Lung (tissue), 12 donors: Measurements from ENCODE around the gene DACT3. TPM values are rescaled to one million over a fixed set of nuclear protein-coding genes. Genes with fewer than 3 reads are reported as not detected.
A peak's percentile ranks its signal among the peaks of the same experiment; 100 is the strongest.

ENCODE experiments used
- ATAC-seq: fragments of 200-7000 bp; cut with Tn5 transposase; one replicate; pipeline ENCODE4 v1.9.1; 2020; ENCODE audit warnings: moderate number of reproducible peaks; ENCODE audit not compliant: insufficient read depth, low FRiP score
- DNase-seq, 3 donors: peaks; one replicate each; pipeline ENCODE4 v3.0.0-alpha.2; 2013 to 2017
- H3K27ac ChIP-seq, 2 donors: one replicate each; pipeline ENCODE4 v1.5.1; 2013; ENCODE audit warnings: mild to moderate bottlenecking in 2 of 2, moderate library complexity in 2 of 2, control low read depth in 1 of 2, inconsistent platforms in 1 of 2, low read depth in 1 of 2, low read length in 1 of 2
- H3K27me3 ChIP-seq, 3 donors: one replicate each; pipeline ENCODE4 v1.5.1; 2013; ENCODE audit warnings: low read length in 2 of 3; ENCODE audit not compliant: control insufficient read depth in 3 of 3, insufficient read depth in 3 of 3
- H3K36me3 ChIP-seq, 4 donors: one replicate each; pipeline ENCODE4 v1.5.1; 2013; ENCODE audit warnings: low read length in 4 of 4, mild to moderate bottlenecking in 1 of 4, moderate library complexity in 1 of 4; ENCODE audit not compliant: control insufficient read depth in 4 of 4, insufficient read depth in 4 of 4
- H3K4me1 ChIP-seq, 5 donors: one replicate each; pipeline ENCODE4 v1.5.1; 2013; ENCODE audit warnings: low read length in 5 of 5, mild to moderate bottlenecking in 2 of 5, moderate library complexity in 1 of 5; ENCODE audit not compliant: control insufficient read depth in 5 of 5, insufficient read depth in 5 of 5
- H3K4me3 ChIP-seq: one replicate; pipeline ENCODE4 v1.5.1; 2013; ENCODE audit warnings: mild to moderate bottlenecking, control low read depth, moderate library complexity
- H3K9ac ChIP-seq, 2 donors: one replicate each; pipeline ENCODE4 v1.5.1; 2013; ENCODE audit warnings: low read length in 2 of 2, control low read depth in 1 of 2; ENCODE audit not compliant: insufficient read depth in 1 of 2
- H3K9me3 ChIP-seq, 4 donors: one replicate each; pipeline ENCODE4 v1.5.1; 2013; ENCODE audit warnings: low read length in 3 of 4, mild to moderate bottlenecking in 1 of 4, moderate library complexity in 1 of 4; ENCODE audit not compliant: control insufficient read depth in 4 of 4, insufficient read depth in 3 of 4
- CTCF ChIP-seq: IDR thresholded peaks from 2 replicates; pipeline ENCODE4 v1.5.1; 2012; ENCODE audit warnings: mild to moderate bottlenecking; ENCODE audit errors: control extremely low read depth, extremely low read depth
- WGBS, 2 donors: extraction: QIAGEN DNeasy Blood & Tissue Kit; methylation state at CpG; one replicate each; pipeline ENCODE4 v1.1.7; 2013; 5-methylcytosine and 5-hydroxymethylcytosine counted together
- polyA plus RNA-seq, 2 donors: library from polyadenylated mRNA; stranded (reverse); fragments of 200-250 nt; gene quantifications; one replicate each; pipeline ENCODE4 v1.2.1, GENCODE V29; 2013
- total RNA-seq, 2 donors: library from RNA; depleted of rRNA in 1 of 2; stranded (reverse); fragments of >200 nt in 1 of 2; gene quantifications; one replicate each; pipeline ENCODE4 v1.2.1, GENCODE V29; 2014 to 2021
- donor health status: control.
- donor health status: control.
- donor health status: Bipolar disorder and iron deficiency.
- donor health status: healthy.
- donor health status: DM: yes; HTN: yes; CAD: no.

DACT3 gene
- total and polyA plus RNA-seq, 4 donors = 2.8 to 14.0 (median 5.8) TPM

DNA sequence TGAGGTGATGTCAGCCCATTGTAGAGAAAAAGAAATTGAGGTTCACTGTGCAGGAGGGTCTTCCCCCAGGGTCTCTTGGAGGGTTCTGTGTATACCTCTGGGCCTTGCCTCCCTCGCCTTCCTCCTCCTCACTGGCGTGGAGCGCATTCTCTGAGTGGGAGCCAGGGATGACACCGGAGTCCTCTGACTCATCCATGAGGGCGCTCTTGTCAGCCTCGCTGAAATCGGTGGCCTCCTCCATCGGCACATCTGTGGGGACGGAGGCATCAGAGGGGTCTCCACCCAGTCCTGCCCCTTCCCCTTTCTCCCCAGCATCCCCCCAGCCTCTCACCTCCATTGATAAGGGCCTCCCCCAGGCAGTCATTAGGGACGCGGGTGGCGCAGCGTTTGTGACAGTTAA, 39.7 kb upstream of the DACT3 start:
- no peaks in the 10 kb centered on the region for H3K9me3 ChIP-seq
- ATAC-seq (no peak), DNase-seq (no peak)
- TF ChIP-seq CTCF = no peak
- no peak overlapping the region for H3K4me3 ChIP-seq
- H3K27me3 ChIP-seq = no peaks in the 10 kb centered on the region
- H3K9ac ChIP-seq = no peak overlapping the region
- H3K27ac ChIP-seq = no peak overlapping the region
- H3K36me3 ChIP-seq = peaks cover 0 to 55% (median 37%) of the 10 kb centered on the region in 4 donors
- WGBS, 2 donors = 90 to 94% methylated on average over 13 of the region's 13 CpGs
- H3K4me1 ChIP-seq = peaks cover 0 to 3% (median 0%) of the 10 kb centered on the region in 5 donors

- Histone ChIP-seq H3K27ac (no peak overlapping the region), H3K4me1 (peaks cover 0 to 3% (median 0%) of the 10 kb centered on the region in 5 donors), H3K9me3 (no peaks in the 10 kb centered on the region), H3K4me3 (no peak overlapping the region), H3K27me3 (no peaks in the 10 kb centered on the region), H3K9ac (no peak overlapping the region), H3K36me3 (peaks cover 0 to 64% (median 41%) of the 10 kb centered on the region in 4 donors)
- DNase-seq (no peak), ATAC-seq (no peak)
- 88 to 95% methylated on average over 11 of the region's 11 CpGs for WGBS, 2 donors
- TF ChIP-seq CTCF = no peak
These were observed 37.7 kb upstream of the DACT3 start for GRCh38 chr19:46698395-46699321.

DNA sequence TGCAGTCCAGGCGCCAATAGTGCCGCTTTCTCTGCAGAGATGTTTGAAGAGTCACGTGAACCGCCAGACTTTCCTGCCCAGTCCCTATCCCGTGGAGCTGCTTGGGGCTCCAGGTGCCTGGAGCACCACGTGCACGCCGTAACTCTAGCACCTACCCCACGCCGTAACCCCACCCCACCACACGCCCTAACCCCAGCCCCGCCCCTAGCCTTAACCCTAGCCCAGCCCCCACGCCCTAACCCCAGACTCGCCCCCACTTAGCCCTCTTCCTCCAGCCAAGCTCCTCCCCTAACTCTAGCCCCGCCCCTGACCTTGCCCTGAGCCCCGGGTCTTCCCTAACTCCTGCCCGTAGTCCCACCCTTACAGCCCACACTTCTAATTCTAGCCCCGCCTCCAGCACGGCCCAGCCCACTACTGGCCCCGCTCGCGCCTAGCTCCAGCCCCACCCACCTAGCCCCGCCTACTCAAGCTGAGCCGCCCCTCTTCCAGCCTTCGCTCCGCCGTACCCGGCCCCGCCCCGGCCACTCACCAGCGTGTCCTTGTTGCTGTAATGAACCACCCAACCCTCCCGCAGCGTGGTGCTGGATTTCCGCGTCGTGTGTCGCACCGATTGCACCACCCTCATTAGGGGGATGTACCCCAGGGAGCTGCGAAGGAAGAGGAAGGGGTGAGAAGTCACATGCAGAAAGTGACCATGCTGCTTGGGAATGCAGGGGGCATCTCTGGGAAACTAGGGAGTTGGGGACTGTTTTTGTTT, 36.4 kb upstream of the DACT3 start:
- Histone ChIP-seq H3K9ac (no peak overlapping the region), H3K27me3 (no peaks in the 10 kb centered on the region), H3K9me3 (no peaks in the 10 kb centered on the region), H3K4me1 (peaks cover 0 to 3% (median 0%) of the 10 kb centered on the region in 5 donors), H3K4me3 (no peak overlapping the region), H3K36me3 (peaks cover 0 to 72% (median 53%) of the 10 kb centered on the region in 4 donors), H3K27ac (peak overlapping the region in 1 of 2 donors; percentile 77)
- peak; percentile 86 to 92 (median 86) for DNase-seq
- TF ChIP-seq CTCF = no peak
- peak; percentile 94 for ATAC-seq
- WGBS, 2 donors = 40 to 54% methylated on average over 39 of the region's 39 CpGs
